Keratinocyte (primary cell): ENCODE data around the gene NAXD. TPM values are rescaled to one million over a fixed set of nuclear protein-coding genes. Genes with fewer than 3 reads are reported as not detected.

Source experiments
- DNase-seq: peaks from one replicate; pipeline ENCODE4 v3.0.0-alpha.2; 2011; ENCODE audit warnings: low read depth, missing footprints, low spot score
- FAIRE-seq: peaks from 2 replicates; lab custom pipeline; 2011; peaks lifted over from hg19 to GRCh38; lab: Jason Lieb, UNC
- H2AFZ ChIP-seq: 2 replicates; pipeline ENCODE4 v1.6.0; 2012; ENCODE audit warnings: low read length, control low read depth, inconsistent platforms; ENCODE audit not compliant: control insufficient read depth
- H3K27ac ChIP-seq: 2 replicates; pipeline ENCODE4 v1.5.1; 2011; ENCODE audit warnings: low read length; ENCODE audit not compliant: control insufficient read depth, insufficient read depth
- H3K27me3 ChIP-seq: 3 replicates; pipeline ENCODE4 v1.6.0; 2011; ENCODE audit warnings: low read length; ENCODE audit not compliant: control insufficient read depth, insufficient read depth; ENCODE audit errors: extremely low read depth
- H3K36me3 ChIP-seq, 2 experiments: 2 replicates in 1 of 2; 3 replicates in 1 of 2; pipeline ENCODE4 v1.5.1; 2011; ENCODE audit warnings: low read length in 2 of 2, mild to moderate bottlenecking in 1 of 2; ENCODE audit not compliant: control insufficient read depth in 2 of 2, insufficient read depth in 2 of 2; ENCODE audit errors: extremely low read depth in 1 of 2
- H3K4me1 ChIP-seq: 3 replicates; pipeline ENCODE4 v1.5.1; 2011; ENCODE audit warnings: low read length; ENCODE audit not compliant: control insufficient read depth, insufficient read depth; ENCODE audit errors: extremely low read depth
- H3K4me2 ChIP-seq: 3 replicates; pipeline ENCODE4 v1.6.0; 2011; ENCODE audit warnings: low read depth, low read length; ENCODE audit not compliant: control insufficient read depth, insufficient read depth; ENCODE audit errors: extremely low read depth
- H3K4me3 ChIP-seq, 3 experiments: fragments of 200-600 bp in 1 of 3; sonication (generic) in 1 of 3; 2 replicates in 2 of 3; 3 replicates in 1 of 3; pipeline ENCODE4 v1.5.1; 2011 to 2016; ENCODE audit warnings: low read length in 3 of 3, mild to moderate bottlenecking in 3 of 3, control low read depth in 2 of 3, inconsistent platforms in 1 of 3, low read depth in 1 of 3, mixed read lengths in 1 of 3, mixed run types in 1 of 3, moderate library complexity in 1 of 3; ENCODE audit not compliant: control insufficient read depth in 2 of 3, insufficient read depth in 2 of 3; ENCODE audit errors: extremely low read depth in 1 of 3
- H3K79me2 ChIP-seq: 2 replicates; pipeline ENCODE4 v1.6.0; 2012; ENCODE audit warnings: low read length; ENCODE audit not compliant: control insufficient read depth, insufficient read depth
- H3K9ac ChIP-seq: 3 replicates; pipeline ENCODE4 v1.6.0; 2011; ENCODE audit warnings: low read length; ENCODE audit not compliant: control insufficient read depth, insufficient read depth; ENCODE audit errors: extremely low read depth
- H3K9me1 ChIP-seq: 3 replicates; pipeline ENCODE4 v1.6.0; 2011; ENCODE audit warnings: low read length; ENCODE audit not compliant: control insufficient read depth, insufficient read depth; ENCODE audit errors: extremely low read depth
- H3K9me3 ChIP-seq: 2 replicates; pipeline ENCODE4 v1.5.1; 2012; ENCODE audit warnings: low read depth, low read length; ENCODE audit not compliant: control insufficient read depth
- H4K20me1 ChIP-seq: 3 replicates; pipeline ENCODE4 v1.6.0; 2011; ENCODE audit warnings: low read length; ENCODE audit not compliant: control insufficient read depth, insufficient read depth; ENCODE audit errors: extremely low read depth
- EZH2 ChIP-seq: IDR thresholded peaks from one replicate; pipeline ENCODE4 v1.6.1; 2012; ENCODE audit warnings: inconsistent platforms, mild to moderate bottlenecking, low read length, moderate library complexity
- dilution Hi-C: fragments of 300-500 bp; cut with MboI; formaldehyde crosslinking; loops from one replicate; pipeline ENCODE4 v1.7.0; 2020; ENCODE audit warnings: low sequenced_read_pairs; ENCODE audit not compliant: extremely low pct_ligation_motif_present
- polyA plus RNA-seq, 5 experiments: library from polyadenylated mRNA; depleted of rRNA in 3 of 5; stranded (reverse) in 3 of 5; stranded (forward) in 1 of 5; unstranded in 1 of 5; fragments of >200 nt; gene quantifications; 1 replicate in 1 of 5; 2 replicates in 3 of 5; 3 replicates in 1 of 5; pipeline versions ENCODE4 v1.2.1 to v1.2.3, GENCODE V29; 2011 to 2012; ENCODE audit warnings: missing spikeins in 2 of 5, low read depth in 1 of 5, low replicate concordance in 1 of 5
- TF ChIP-seq, protein P1 (sequence below), 3 experiments: IDR thresholded peaks in 1 of 3; conservative IDR thresholded peaks in 1 of 3; optimal IDR thresholded peaks in 1 of 3; 2 replicates in 2 of 3; 3 replicates in 1 of 3; pipeline versions ENCODE3 to v1.5.1; 2011; ENCODE audit warnings: low read length in 3 of 3, mild to moderate bottlenecking in 3 of 3, moderate library complexity in 2 of 3, control low read depth in 1 of 3, inconsistent platforms in 1 of 3; ENCODE audit not compliant: insufficient read depth in 2 of 3; ENCODE audit errors: extremely low read depth in 1 of 3

Gene NAXD
- polyA plus RNA-seq, 1 donor (not counting 4 experiments of a cell fraction or from before 2014, with no cell fraction given), result 18.0 TPM

DNA sequence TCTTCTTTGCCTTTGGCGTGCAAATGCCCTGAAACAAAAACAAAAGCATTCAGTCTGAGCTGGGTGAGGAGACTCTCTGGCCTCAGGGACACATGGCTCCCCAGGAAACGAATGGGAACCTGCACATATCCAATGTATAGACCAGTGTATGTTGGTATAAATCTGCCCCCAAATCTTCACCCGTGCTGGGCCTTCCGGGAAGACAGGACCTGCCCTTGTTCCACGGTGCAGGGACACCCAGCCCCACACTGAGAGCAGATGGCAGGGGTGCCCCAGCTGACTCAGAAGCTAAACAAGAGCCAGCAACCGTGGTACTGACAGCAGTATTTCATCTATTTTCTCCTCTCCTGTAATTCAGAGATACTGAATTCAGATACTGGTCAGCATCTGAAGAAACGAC, 48.1 kb downstream of the NAXD start:
- H4K20me1 ChIP-seq, result no peaks in the 10 kb centered on the region
- no peak overlapping the region for H2AFZ ChIP-seq
- TF ChIP-seq, protein P1, sequence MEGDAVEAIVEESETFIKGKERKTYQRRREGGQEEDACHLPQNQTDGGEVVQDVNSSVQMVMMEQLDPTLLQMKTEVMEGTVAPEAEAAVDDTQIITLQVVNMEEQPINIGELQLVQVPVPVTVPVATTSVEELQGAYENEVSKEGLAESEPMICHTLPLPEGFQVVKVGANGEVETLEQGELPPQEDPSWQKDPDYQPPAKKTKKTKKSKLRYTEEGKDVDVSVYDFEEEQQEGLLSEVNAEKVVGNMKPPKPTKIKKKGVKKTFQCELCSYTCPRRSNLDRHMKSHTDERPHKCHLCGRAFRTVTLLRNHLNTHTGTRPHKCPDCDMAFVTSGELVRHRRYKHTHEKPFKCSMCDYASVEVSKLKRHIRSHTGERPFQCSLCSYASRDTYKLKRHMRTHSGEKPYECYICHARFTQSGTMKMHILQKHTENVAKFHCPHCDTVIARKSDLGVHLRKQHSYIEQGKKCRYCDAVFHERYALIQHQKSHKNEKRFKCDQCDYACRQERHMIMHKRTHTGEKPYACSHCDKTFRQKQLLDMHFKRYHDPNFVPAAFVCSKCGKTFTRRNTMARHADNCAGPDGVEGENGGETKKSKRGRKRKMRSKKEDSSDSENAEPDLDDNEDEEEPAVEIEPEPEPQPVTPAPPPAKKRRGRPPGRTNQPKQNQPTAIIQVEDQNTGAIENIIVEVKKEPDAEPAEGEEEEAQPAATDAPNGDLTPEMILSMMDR (optimal IDR thresholded peaks at IDR 0.05 in 1 of 3, IDR thresholded peaks at IDR 0.05 in 1 of 3, conservative IDR thresholded peaks at IDR 0.05 in 1 of 3; ENCODE audit: extremely low read depth in 1 of 3, insufficient read depth in 2 of 3, low read length in 3 of 3), result no peak
- no peak for TF ChIP-seq EZH2
- no peak for DNase-seq
- no peak overlapping the region for H3K27ac ChIP-seq
- no peak overlapping the region for H3K4me2 ChIP-seq
- no peak overlapping the region for H3K4me3 ChIP-seq
- no peaks in the 10 kb centered on the region for H3K27me3 ChIP-seq
- H3K9me1 ChIP-seq, result no peaks in the 10 kb centered on the region
- dilution Hi-C loops, result no loop called here
- no peaks in the 10 kb centered on the region for H3K79me2 ChIP-seq
- peaks cover 24 to 33% of the 10 kb centered on the region in 2 experiments for H3K36me3 ChIP-seq
- H3K4me1 ChIP-seq, result no peaks in the 10 kb centered on the region
- H3K9ac ChIP-seq, result no peak overlapping the region
- FAIRE-seq, result no peak
- H3K9me3 ChIP-seq, result no peaks in the 10 kb centered on the region

DNA sequence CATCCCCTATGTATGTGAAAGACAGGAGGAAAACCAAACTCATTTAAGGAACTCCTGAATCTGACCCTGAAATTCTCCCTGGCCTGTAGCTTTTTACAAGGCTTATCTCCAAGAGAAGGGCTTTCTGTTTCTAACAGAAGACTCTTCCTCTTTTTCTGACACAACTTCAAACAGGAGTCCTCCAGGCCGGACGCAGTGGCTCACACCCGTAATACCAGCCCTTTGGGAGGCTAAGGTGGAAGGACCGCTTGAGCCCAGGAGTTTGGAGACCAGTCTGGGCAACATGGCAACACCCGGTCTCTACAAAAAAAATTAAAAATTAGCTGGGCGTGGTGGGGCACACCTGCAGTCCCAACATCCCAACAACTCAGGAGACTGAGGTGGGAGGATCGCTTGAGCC, 48.7 kb downstream of the NAXD start:
- Histone ChIP-seq H3K9ac (no peak overlapping the region), H3K4me2 (no peak overlapping the region), H3K36me3 (peaks cover 24 to 33% of the 10 kb centered on the region in 2 experiments), H3K4me3 (no peak overlapping the region), H3K27ac (no peak overlapping the region), H3K79me2 (no peaks in the 10 kb centered on the region), H4K20me1 (no peaks in the 10 kb centered on the region), H2AFZ (no peak overlapping the region), H3K9me1 (no peaks in the 10 kb centered on the region), H3K9me3 (no peaks in the 10 kb centered on the region), H3K4me1 (no peaks in the 10 kb centered on the region), H3K27me3 (no peaks in the 10 kb centered on the region)
- no peak for TF ChIP-seq EZH2
- TF ChIP-seq, protein P1 (optimal IDR thresholded peaks at IDR 0.05 in 1 of 3, IDR thresholded peaks at IDR 0.05 in 1 of 3, conservative IDR thresholded peaks at IDR 0.05 in 1 of 3; ENCODE audit: extremely low read depth in 1 of 3, insufficient read depth in 2 of 3, low read length in 3 of 3), result no peak
- dilution Hi-C loops, result no loop called here
- FAIRE-seq (no peak), DNase-seq (no peak)
